ENCODE results near the gene XCL1.

GRCh38 chr1:168567007-168567406 is 9.4 kb upstream of the XCL1 start:
- TF ChIP-seq POLR2A (IDR thresholded peaks at IDR 0.05) = no peak
- TF ChIP-seq, protein P1, sequence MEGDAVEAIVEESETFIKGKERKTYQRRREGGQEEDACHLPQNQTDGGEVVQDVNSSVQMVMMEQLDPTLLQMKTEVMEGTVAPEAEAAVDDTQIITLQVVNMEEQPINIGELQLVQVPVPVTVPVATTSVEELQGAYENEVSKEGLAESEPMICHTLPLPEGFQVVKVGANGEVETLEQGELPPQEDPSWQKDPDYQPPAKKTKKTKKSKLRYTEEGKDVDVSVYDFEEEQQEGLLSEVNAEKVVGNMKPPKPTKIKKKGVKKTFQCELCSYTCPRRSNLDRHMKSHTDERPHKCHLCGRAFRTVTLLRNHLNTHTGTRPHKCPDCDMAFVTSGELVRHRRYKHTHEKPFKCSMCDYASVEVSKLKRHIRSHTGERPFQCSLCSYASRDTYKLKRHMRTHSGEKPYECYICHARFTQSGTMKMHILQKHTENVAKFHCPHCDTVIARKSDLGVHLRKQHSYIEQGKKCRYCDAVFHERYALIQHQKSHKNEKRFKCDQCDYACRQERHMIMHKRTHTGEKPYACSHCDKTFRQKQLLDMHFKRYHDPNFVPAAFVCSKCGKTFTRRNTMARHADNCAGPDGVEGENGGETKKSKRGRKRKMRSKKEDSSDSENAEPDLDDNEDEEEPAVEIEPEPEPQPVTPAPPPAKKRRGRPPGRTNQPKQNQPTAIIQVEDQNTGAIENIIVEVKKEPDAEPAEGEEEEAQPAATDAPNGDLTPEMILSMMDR (IDR thresholded peaks at IDR 0.05) = no peak

All from ovary (tissue), 3 donors.